Uterus (tissue), 2 donors: ENCODE measurements around the gene RAPGEF6.

Experiments used
- POLR2A ChIP-seq, 2 donors: fragments of 450-650 bp; IDR thresholded peaks; one replicate each; pipeline ENCODE4 v1.6.1; 2016; ENCODE audit warnings: antibody characterized with exemption in 2 of 2, mild to moderate bottlenecking in 1 of 2, moderate library complexity in 1 of 2
- TF ChIP-seq, protein P1 (sequence below), 4 experiments: fragments of 200-600 bp in 2 of 4; fragments of 450-650 bp in 2 of 4; sonication (generic) in 2 of 4; IDR thresholded peaks; one replicate each; pipeline ENCODE4 v1.5.1; 2016 to 2019; ENCODE audit warnings: antibody characterized with exemption in 4 of 4, mild to moderate bottlenecking in 2 of 4, moderate library complexity in 1 of 4

DNA sequence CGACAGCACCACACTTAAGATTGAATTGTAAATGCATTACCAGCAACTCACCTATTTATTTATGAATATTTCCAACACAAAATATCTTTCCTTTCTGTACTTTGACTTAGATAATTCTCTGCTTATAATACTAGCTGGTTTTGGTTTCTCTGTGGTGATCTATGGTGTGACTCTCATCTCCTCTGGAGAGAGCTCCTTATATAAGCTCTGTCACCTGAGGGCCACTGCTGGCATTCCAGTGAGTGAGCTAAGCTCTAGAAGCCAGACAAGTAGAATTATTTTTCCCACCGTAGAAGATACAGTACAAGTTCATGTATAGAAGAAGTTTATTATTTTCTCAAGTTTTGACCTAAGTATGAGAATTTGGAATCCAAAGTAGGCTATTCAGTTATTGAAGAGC is 259.7 kb downstream of the RAPGEF6 start:
- TF ChIP-seq, protein P1, sequence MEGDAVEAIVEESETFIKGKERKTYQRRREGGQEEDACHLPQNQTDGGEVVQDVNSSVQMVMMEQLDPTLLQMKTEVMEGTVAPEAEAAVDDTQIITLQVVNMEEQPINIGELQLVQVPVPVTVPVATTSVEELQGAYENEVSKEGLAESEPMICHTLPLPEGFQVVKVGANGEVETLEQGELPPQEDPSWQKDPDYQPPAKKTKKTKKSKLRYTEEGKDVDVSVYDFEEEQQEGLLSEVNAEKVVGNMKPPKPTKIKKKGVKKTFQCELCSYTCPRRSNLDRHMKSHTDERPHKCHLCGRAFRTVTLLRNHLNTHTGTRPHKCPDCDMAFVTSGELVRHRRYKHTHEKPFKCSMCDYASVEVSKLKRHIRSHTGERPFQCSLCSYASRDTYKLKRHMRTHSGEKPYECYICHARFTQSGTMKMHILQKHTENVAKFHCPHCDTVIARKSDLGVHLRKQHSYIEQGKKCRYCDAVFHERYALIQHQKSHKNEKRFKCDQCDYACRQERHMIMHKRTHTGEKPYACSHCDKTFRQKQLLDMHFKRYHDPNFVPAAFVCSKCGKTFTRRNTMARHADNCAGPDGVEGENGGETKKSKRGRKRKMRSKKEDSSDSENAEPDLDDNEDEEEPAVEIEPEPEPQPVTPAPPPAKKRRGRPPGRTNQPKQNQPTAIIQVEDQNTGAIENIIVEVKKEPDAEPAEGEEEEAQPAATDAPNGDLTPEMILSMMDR (IDR thresholded peaks at IDR 0.05) = no peak
- no peak for TF ChIP-seq POLR2A (IDR thresholded peaks at IDR 0.05)
